H9 (cell line): Measurements from ENCODE around the gene IL10RA. TPM values are rescaled to one million over a fixed set of nuclear protein-coding genes. Genes with fewer than 3 reads are reported as not detected.

Experiments
- DNase-seq: peaks from one replicate; pipeline ENCODE4 v3.0.0-alpha.2; 2017
- H2AFZ ChIP-seq: one replicate; pipeline ENCODE4 v1.6.1; 2013; ENCODE audit warnings: mild to moderate bottlenecking, low read length, control low read depth, moderate library complexity
- H2AK5ac ChIP-seq: 2 replicates; pipeline ENCODE4 v1.6.1; 2013; ENCODE audit warnings: low read length, control low read depth, mixed read lengths; ENCODE audit not compliant: insufficient read length
- H2BK120ac ChIP-seq: one replicate; pipeline ENCODE4 v1.6.1; 2013; ENCODE audit warnings: low read depth, mild to moderate bottlenecking, low read length, control low read depth, inconsistent platforms; ENCODE audit not compliant: poor library complexity, severe bottlenecking
- H2BK12ac ChIP-seq: 2 replicates; pipeline ENCODE4 v1.6.1; 2013; ENCODE audit warnings: low read length, control low read depth, mixed read lengths, low read depth; ENCODE audit not compliant: insufficient read length
- H2BK15ac ChIP-seq: 2 replicates; pipeline ENCODE4 v1.6.1; 2013; ENCODE audit warnings: low read depth, low read length, control low read depth
- H2BK20ac ChIP-seq: one replicate; pipeline ENCODE4 v1.6.1; 2013; ENCODE audit warnings: low read depth, mild to moderate bottlenecking, low read length, control low read depth, inconsistent platforms; ENCODE audit not compliant: poor library complexity, severe bottlenecking
- H2BK5ac ChIP-seq: 2 replicates; pipeline ENCODE4 v1.6.1; 2013; ENCODE audit warnings: low read length, control low read depth, mixed read lengths; ENCODE audit not compliant: insufficient read length
- H3K14ac ChIP-seq: 2 replicates; pipeline ENCODE4 v1.6.1; 2013; ENCODE audit warnings: low read length, control low read depth; ENCODE audit not compliant: insufficient read depth
- H3K18ac ChIP-seq: 2 replicates; pipeline ENCODE4 v1.6.1; 2013; ENCODE audit warnings: low read depth, mild to moderate bottlenecking, mixed read lengths, low read length, control low read depth; ENCODE audit not compliant: insufficient read length
- H3K23ac ChIP-seq: 2 replicates; pipeline ENCODE4 v1.6.1; 2013; ENCODE audit warnings: low read length, control low read depth, mixed read lengths, low read depth; ENCODE audit not compliant: insufficient read length
- H3K23me2 ChIP-seq: 2 replicates; pipeline ENCODE4 v1.6.1; 2013; ENCODE audit warnings: low read depth, mild to moderate bottlenecking, mixed read lengths, low read length, control low read depth; ENCODE audit not compliant: insufficient read length, poor library complexity, severe bottlenecking
- H3K27ac ChIP-seq: 2 replicates; pipeline ENCODE4 v1.5.1; 2013; ENCODE audit warnings: low read length, control low read depth, mixed read lengths, low read depth; ENCODE audit not compliant: insufficient read length
- H3K27me3 ChIP-seq: 2 replicates; pipeline ENCODE4 v1.6.1; 2013; ENCODE audit warnings: low read length, control low read depth, inconsistent platforms; ENCODE audit not compliant: insufficient read depth
- H3K4ac ChIP-seq: 2 replicates; pipeline ENCODE4 v1.6.1; 2013; ENCODE audit warnings: low read depth, mild to moderate bottlenecking, control low read depth, inconsistent platforms, low read length, moderate library complexity
- H3K4me1 ChIP-seq: 2 replicates; pipeline ENCODE4 v1.6.1; 2013; ENCODE audit warnings: low read length, control low read depth, inconsistent platforms; ENCODE audit not compliant: insufficient read depth
- H3K4me2 ChIP-seq: 2 replicates; pipeline ENCODE4 v1.6.1; 2013; ENCODE audit warnings: low read length, control low read depth, mixed read lengths; ENCODE audit not compliant: insufficient read length, insufficient read depth
- H3K56ac ChIP-seq: 2 replicates; pipeline ENCODE4 v1.6.1; 2013; ENCODE audit warnings: low read depth, mild to moderate bottlenecking, mixed read lengths, low read length, control low read depth; ENCODE audit not compliant: insufficient read length
- H3K79me1 ChIP-seq: 2 replicates; pipeline ENCODE4 v1.6.1; 2013; ENCODE audit warnings: low read depth, mild to moderate bottlenecking, moderate library complexity, low read length, control low read depth, inconsistent platforms; ENCODE audit not compliant: insufficient read depth, poor library complexity, severe bottlenecking
- H3K79me2 ChIP-seq: 2 replicates; pipeline ENCODE4 v1.6.1; 2013; ENCODE audit warnings: low read length, control low read depth, inconsistent platforms; ENCODE audit not compliant: insufficient read depth
- H3K9ac ChIP-seq: 2 replicates; pipeline ENCODE4 v1.6.1; 2013; ENCODE audit warnings: low read length, control low read depth, mixed read lengths; ENCODE audit not compliant: insufficient read length; ENCODE audit errors: extremely low read depth
- H3K9me3 ChIP-seq: one replicate; pipeline ENCODE4 v1.6.1; 2013; ENCODE audit warnings: low read depth, low read length, inconsistent platforms; ENCODE audit not compliant: control insufficient read depth
- H3T11ph ChIP-seq: one replicate; pipeline ENCODE4 v1.6.1; 2013; ENCODE audit warnings: mild to moderate bottlenecking, low read length, control low read depth, inconsistent platforms
- H4K20me1 ChIP-seq: one replicate; pipeline ENCODE4 v1.6.1; 2013; ENCODE audit not compliant: control insufficient read depth, insufficient read length, insufficient read depth
- H4K5ac ChIP-seq: 2 replicates; pipeline ENCODE4 v1.6.1; 2013; ENCODE audit warnings: low read depth, mild to moderate bottlenecking, mixed read lengths, low read length, control low read depth; ENCODE audit not compliant: insufficient read length
- H4K8ac ChIP-seq: replicated peaks from 2 replicates; pipeline ENCODE4 v1.6.1; 2013; ENCODE audit warnings: low read length, control low read depth, mixed read lengths, low read depth; ENCODE audit not compliant: insufficient read length
- H4K91ac ChIP-seq: 2 replicates; pipeline ENCODE4 v1.6.1; 2013; ENCODE audit warnings: low read depth, mild to moderate bottlenecking, moderate library complexity, mixed read lengths, low read length, control low read depth; ENCODE audit not compliant: insufficient read length
- H3K27ac Mint-ChIP-seq, 3 experiments: 2 replicates in 2 of 3; 3 replicates in 1 of 3; pipeline ENCODE4 v1.8.0; 2020 to 2021; ENCODE audit warnings: mixed read lengths in 3 of 3, mild to moderate bottlenecking in 1 of 3, moderate library complexity in 1 of 3
- H3K27me3 Mint-ChIP-seq: 2 replicates; pipeline ENCODE4 v1.8.0; 2021; ENCODE audit warnings: low read depth, mild to moderate bottlenecking, moderate library complexity, mixed read lengths
- H3K36me3 Mint-ChIP-seq, 3 experiments: 2 replicates in 2 of 3; 3 replicates in 1 of 3; pipeline ENCODE4 v1.8.0; 2020 to 2021; ENCODE audit warnings: low read depth in 3 of 3, mixed read lengths in 3 of 3; ENCODE audit not compliant: insufficient read depth in 1 of 3
- H3K4me1 Mint-ChIP-seq, 2 experiments: 2 replicates each; pipeline ENCODE4 v1.8.0; 2020; ENCODE audit warnings: mixed read lengths in 2 of 2
- H3K4me3 Mint-ChIP-seq, 2 experiments: 2 replicates in 1 of 2; 3 replicates in 1 of 2; pipeline ENCODE4 v1.8.0; 2020 to 2021; ENCODE audit warnings: mild to moderate bottlenecking in 2 of 2, mixed read lengths in 2 of 2, moderate library complexity in 1 of 2
- H3K9me3 Mint-ChIP-seq, 2 experiments: 2 replicates in 1 of 2; 3 replicates in 1 of 2; pipeline ENCODE4 v1.8.0; 2020; ENCODE audit warnings: mild to moderate bottlenecking in 2 of 2, mixed read lengths in 2 of 2, moderate library complexity in 1 of 2
- WGBS: extraction: QIAGEN DNeasy Blood & Tissue Kit; methylation state at CpG from one replicate; pipeline ENCODE4 v1.1.7; 2013; ENCODE audit warnings: missing lambda C conversion rate, low lambda C conversion rate, mixed read lengths; ENCODE audit not compliant: insufficient read length; ENCODE audit errors: extremely low coverage; 5-methylcytosine and 5-hydroxymethylcytosine counted together
- total RNA-seq: library from RNA; stranded (reverse); gene quantifications from 2 replicates; pipeline ENCODE4 v1.2.1, GENCODE V29; 2021
- TF ChIP-seq, protein P1 (sequence below): fragments of 200-600 bp; sonication (generic); conservative IDR thresholded peaks from 3 replicates; pipeline ENCODE4 v1.8.0; 2021; ENCODE audit warnings: antibody characterized with exemption, mild to moderate bottlenecking

Gene IL10RA
- total RNA-seq, 1 experiment from 2014 or later: not detected

DNA sequence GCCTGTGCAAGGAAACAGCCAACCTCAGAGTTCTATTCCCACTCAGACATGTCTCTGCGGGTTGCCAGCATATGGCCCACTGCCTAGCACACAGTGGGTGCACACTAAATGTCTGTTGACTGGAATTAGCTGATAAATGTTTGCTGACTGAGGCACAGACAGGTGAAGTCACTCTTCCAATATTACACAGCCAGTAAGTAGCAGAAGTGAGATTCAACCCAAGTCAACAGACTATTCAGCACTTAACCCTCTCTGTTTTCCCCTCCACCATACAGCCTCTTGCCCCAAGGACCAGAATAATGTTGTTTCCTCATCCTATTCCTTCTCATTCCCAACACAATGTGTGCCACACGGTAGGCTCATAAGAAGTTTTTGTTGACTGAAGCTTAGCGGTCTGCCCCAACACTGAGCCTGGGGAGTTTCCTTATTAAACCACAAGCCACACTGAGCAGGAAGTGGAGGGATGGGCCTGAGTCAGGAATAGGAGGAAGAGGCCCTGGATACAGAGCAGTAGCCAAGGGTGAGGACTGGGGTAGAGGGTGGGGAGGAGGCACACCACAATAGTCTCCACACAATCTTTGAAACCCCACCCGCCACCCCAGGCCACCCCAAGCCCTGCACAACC is 15.7 kb upstream of the IL10RA start:
- Mint-ChIP-seq H3K27me3 (peaks cover 7% of the 10 kb centered on the region), H3K4me1 (no peaks in the 10 kb centered on the region), H3K27ac (peak overlapping the region in 1 of 3 experiments; percentile 40; a peak in 1 of 7 replicates), H3K4me3 (no peak overlapping the region), H3K36me3 (no peaks in the 10 kb centered on the region), H3K9me3 (no peaks in the 10 kb centered on the region)
- H2AK5ac ChIP-seq: no peak overlapping the region
- H4K20me1 ChIP-seq: no peaks in the 10 kb centered on the region
- H4K8ac ChIP-seq: no peak overlapping the region
- no peak overlapping the region for H2BK12ac ChIP-seq
- TF ChIP-seq, protein P1, sequence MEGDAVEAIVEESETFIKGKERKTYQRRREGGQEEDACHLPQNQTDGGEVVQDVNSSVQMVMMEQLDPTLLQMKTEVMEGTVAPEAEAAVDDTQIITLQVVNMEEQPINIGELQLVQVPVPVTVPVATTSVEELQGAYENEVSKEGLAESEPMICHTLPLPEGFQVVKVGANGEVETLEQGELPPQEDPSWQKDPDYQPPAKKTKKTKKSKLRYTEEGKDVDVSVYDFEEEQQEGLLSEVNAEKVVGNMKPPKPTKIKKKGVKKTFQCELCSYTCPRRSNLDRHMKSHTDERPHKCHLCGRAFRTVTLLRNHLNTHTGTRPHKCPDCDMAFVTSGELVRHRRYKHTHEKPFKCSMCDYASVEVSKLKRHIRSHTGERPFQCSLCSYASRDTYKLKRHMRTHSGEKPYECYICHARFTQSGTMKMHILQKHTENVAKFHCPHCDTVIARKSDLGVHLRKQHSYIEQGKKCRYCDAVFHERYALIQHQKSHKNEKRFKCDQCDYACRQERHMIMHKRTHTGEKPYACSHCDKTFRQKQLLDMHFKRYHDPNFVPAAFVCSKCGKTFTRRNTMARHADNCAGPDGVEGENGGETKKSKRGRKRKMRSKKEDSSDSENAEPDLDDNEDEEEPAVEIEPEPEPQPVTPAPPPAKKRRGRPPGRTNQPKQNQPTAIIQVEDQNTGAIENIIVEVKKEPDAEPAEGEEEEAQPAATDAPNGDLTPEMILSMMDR: no peak
- no peaks in the 10 kb centered on the region for H3K9me3 ChIP-seq
- no peak overlapping the region for H3K18ac ChIP-seq
- no peaks in the 10 kb centered on the region; the same call in 1 of the 2 replicates for H3K27me3 ChIP-seq
- no peak overlapping the region for H2BK20ac ChIP-seq
- no peak overlapping the region for H4K5ac ChIP-seq
- H3K79me2 ChIP-seq: no peaks in the 10 kb centered on the region
- no CpG with 5 or more reads among the region's 4 CpGs for WGBS
- H3K23me2 ChIP-seq: no peaks in the 10 kb centered on the region
- H4K91ac ChIP-seq: no peak overlapping the region
- H3K14ac ChIP-seq: no peak overlapping the region
- no peak overlapping the region for H3T11ph ChIP-seq
- H2AFZ ChIP-seq: no peak overlapping the region
- H3K27ac ChIP-seq: no peak overlapping the region
- no peak overlapping the region for H3K4me2 ChIP-seq
- H2BK15ac ChIP-seq: no peak overlapping the region
- H3K79me1 ChIP-seq: no peaks in the 10 kb centered on the region
- no peak overlapping the region for H3K4ac ChIP-seq
- H3K4me1 ChIP-seq: no peaks in the 10 kb centered on the region
- H2BK5ac ChIP-seq: no peak overlapping the region
- no peak overlapping the region for H3K23ac ChIP-seq
- no peak for DNase-seq
- H3K9ac ChIP-seq: no peak overlapping the region
- H2BK120ac ChIP-seq: no peak overlapping the region
- H3K56ac ChIP-seq: no peak overlapping the region
